Naive thymus-derived CD4-positive, alpha-beta T cell (primary cell): ENCODE results near the gene OSTN. TPM values are rescaled to one million over a fixed set of nuclear protein-coding genes. Genes with fewer than 3 reads are reported as not detected.
"Not testable (repeated sequence)": the region's sequence is repeated elsewhere in the genome, so short reads cannot be mapped to it uniquely, and the experiment has no call there.

Experiments used
- ATAC-seq: fragments of 150-1000 bp; cut with Tn5 transposase; 2 replicates; pipeline ENCODE4 v1.10.0; 2021; ENCODE audit warnings: mild to moderate bottlenecking, moderate library complexity
- CTCF ChIA-PET: fragments of 350-600 bp; sonication (Branson Sonifier 250); formaldehyde crosslinking; loops from one replicate; lab custom pipeline; 2021; ENCODE audit warnings: antibody characterized with exemption; lab: Charles Lee
- POLR2A ChIA-PET: fragments of 350-600 bp; sonication (Branson Sonifier 250); formaldehyde crosslinking; loops from one replicate; lab custom pipeline; 2021; ENCODE audit warnings: antibody characterized with exemption, inconsistent platforms; lab: Charles Lee
- DNase-seq, 9 donors: peaks; one replicate each; pipeline versions ENCODE4 v3.0.0 to v3.0.0-alpha.2; 2020 to 2022; ENCODE audit warnings: mixed read lengths in 1 of 9
- H3K27ac ChIP-seq: one replicate; pipeline ENCODE4 v1.7.0; 2013; ENCODE audit warnings: mild to moderate bottlenecking, low read depth, low read length, moderate library complexity
- H3K27me3 ChIP-seq, 2 donors: one replicate each; pipeline ENCODE4 v1.7.0; 2013; ENCODE audit warnings: low read length in 2 of 2, mild to moderate bottlenecking in 2 of 2, moderate library complexity in 2 of 2; ENCODE audit not compliant: control insufficient read depth in 2 of 2, insufficient read depth in 2 of 2
- H3K36me3 ChIP-seq, 3 experiments: 1 replicate in 2 of 3; 2 replicates in 1 of 3; pipeline ENCODE4 v1.7.0; 2013; ENCODE audit warnings: low read length in 3 of 3, mild to moderate bottlenecking in 3 of 3, moderate library complexity in 1 of 3; ENCODE audit not compliant: insufficient read depth in 3 of 3, control insufficient read depth in 2 of 3
- H3K4me1 ChIP-seq, 2 donors: one replicate each; pipeline ENCODE4 v1.7.0; 2013; ENCODE audit warnings: low read length in 2 of 2, mild to moderate bottlenecking in 2 of 2, moderate library complexity in 1 of 2; ENCODE audit not compliant: control insufficient read depth in 2 of 2, insufficient read depth in 2 of 2
- H3K4me3 ChIP-seq: 2 replicates; pipeline ENCODE4 v1.7.0; 2013; ENCODE audit warnings: mild to moderate bottlenecking, low read length
- H3K9me3 ChIP-seq, 3 experiments: 1 replicate in 2 of 3; 2 replicates in 1 of 3; pipeline ENCODE4 v1.7.0; 2013; ENCODE audit warnings: low read length in 3 of 3; ENCODE audit not compliant: control insufficient read depth in 2 of 3
- H3K27ac Mint-ChIP-seq, 9 donors: one replicate each; pipeline ENCODE4 v1.8.0; 2020 to 2022; ENCODE audit warnings: mixed read lengths in 9 of 9, mild to moderate bottlenecking in 8 of 9, moderate library complexity in 5 of 9, inconsistent platforms in 2 of 9
- H3K27me3 Mint-ChIP-seq, 5 donors: one replicate each; pipeline ENCODE4 v1.8.0; 2021 to 2022; ENCODE audit warnings: mixed read lengths in 5 of 5, mild to moderate bottlenecking in 1 of 5
- H3K36me3 Mint-ChIP-seq, 5 donors: one replicate each; pipeline ENCODE4 v1.8.0; 2020 to 2022; ENCODE audit warnings: mixed read lengths in 5 of 5, mild to moderate bottlenecking in 3 of 5, inconsistent platforms in 1 of 5
- H3K4me1 Mint-ChIP-seq, 7 donors: one replicate each; pipeline ENCODE4 v1.8.0; 2020 to 2022; ENCODE audit warnings: mixed read lengths in 7 of 7, mild to moderate bottlenecking in 3 of 7, inconsistent platforms in 1 of 7
- H3K4me3 Mint-ChIP-seq, 10 donors: one replicate each; pipeline ENCODE4 v1.8.0; 2020 to 2022; ENCODE audit warnings: mild to moderate bottlenecking in 10 of 10, mixed read lengths in 10 of 10, moderate library complexity in 6 of 10, inconsistent platforms in 2 of 10
- H3K9me3 Mint-ChIP-seq, 11 donors: one replicate each; pipeline ENCODE4 v1.8.0; 2020 to 2022; ENCODE audit warnings: mixed read lengths in 11 of 11, mild to moderate bottlenecking in 4 of 11, inconsistent platforms in 1 of 11, moderate library complexity in 1 of 11
- intact Hi-C, 2 donors: fragments of 100-400 bp; cut with micrococcal nuclease; formaldehyde crosslinking; loops; one replicate each; pipeline ENCODE4 v1.15.1; 2023
- polyA plus RNA-seq, 2 donors: library from polyadenylated mRNA; unstranded; fragments of 300-500 nt; fragmentation: Illumina TruSeq; gene quantifications; one replicate each; pipeline ENCODE4 v1.2.3, GENCODE V29; 2021
- total RNA-seq, 6 experiments: library from RNA in 5 of 6; stranded (reverse) in 5 of 6; gene quantifications; 1 replicate in 5 of 6; 2 replicates in 1 of 6; pipeline ENCODE4 v1.2.3 and lab custom pipeline; 2021 to 2026

The OSTN gene
- total and polyA plus RNA-seq, 7 experiments from 2014 or later = not detected

DNA sequence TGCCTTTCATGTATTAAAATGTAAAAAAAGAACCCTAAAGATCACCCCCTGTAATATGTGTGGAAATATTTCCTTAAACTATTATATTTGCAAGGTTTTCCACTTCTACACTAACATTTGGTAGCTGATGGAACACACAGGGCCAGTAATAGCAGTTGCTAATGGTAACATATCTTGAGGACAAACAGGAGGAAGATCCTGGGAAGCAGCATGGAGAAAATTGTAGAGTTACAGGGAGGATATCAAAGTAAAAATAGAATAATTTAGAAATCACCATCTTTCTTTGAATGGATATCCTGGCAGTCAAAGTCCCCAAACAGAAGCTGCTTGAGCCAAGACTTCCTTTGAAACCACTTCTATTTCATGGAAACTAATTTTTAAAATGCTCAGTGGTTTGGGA, 29.5 kb upstream of the OSTN start:
- Mint-ChIP-seq H3K4me1 (no peaks in the 10 kb centered on the region), H3K27ac (no peak overlapping the region), H3K9me3 (peaks cover 0 to 2% (median 0%) of the 10 kb centered on the region in 11 donors), H3K4me3 (no peak overlapping the region), H3K36me3 (no peaks in the 10 kb centered on the region), H3K27me3 (no peaks in the 10 kb centered on the region)
- H3K27ac ChIP-seq = no peak overlapping the region
- no peak overlapping the region for H3K4me3 ChIP-seq
- ChIA-PET POLR2A (no interaction called here), CTCF (no interaction called here)
- no peaks in the 10 kb centered on the region for H3K27me3 ChIP-seq
- DNase-seq (no peak), ATAC-seq (no peak)
- intact Hi-C loops = no loop called here
- H3K36me3 ChIP-seq = no peaks in the 10 kb centered on the region
- no peaks in the 10 kb centered on the region for H3K9me3 ChIP-seq
- no peaks in the 10 kb centered on the region for H3K4me1 ChIP-seq

DNA sequence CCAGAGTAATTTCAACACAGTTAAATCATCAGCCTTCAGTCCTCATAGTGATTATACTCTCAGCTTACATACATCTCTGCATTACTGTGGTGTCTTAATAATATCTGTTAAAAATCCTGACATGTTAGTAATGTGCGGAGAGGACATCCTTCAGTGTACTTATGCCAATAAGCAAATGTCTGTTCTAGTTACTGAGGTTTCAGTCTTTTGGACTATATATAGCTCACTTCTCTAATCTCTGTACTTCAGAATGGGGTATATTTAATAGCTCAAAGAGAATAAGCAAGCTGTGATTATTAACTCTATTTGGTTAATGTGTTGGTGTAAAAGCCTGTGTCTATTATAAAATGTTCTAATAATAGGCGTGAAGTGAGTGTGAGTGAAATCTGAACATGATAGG, 28.9 kb upstream of the OSTN start:
- no peak for DNase-seq
- no peaks in the 10 kb centered on the region for H3K36me3 ChIP-seq
- ChIA-PET POLR2A (no interaction called here), CTCF (no interaction called here)
- no peak overlapping the region for H3K27ac ChIP-seq
- ATAC-seq = no peak
- no peak overlapping the region for H3K4me3 Mint-ChIP-seq
- peaks cover 0 to 2% (median 0%) of the 10 kb centered on the region in 11 donors for H3K9me3 Mint-ChIP-seq
- no peak overlapping the region for H3K27ac Mint-ChIP-seq
- H3K36me3 Mint-ChIP-seq = no peaks in the 10 kb centered on the region
- no peaks in the 10 kb centered on the region for H3K27me3 ChIP-seq
- H3K27me3 Mint-ChIP-seq = no peaks in the 10 kb centered on the region
- intact Hi-C loops = no loop called here
- H3K9me3 ChIP-seq = no peaks in the 10 kb centered on the region
- H3K4me3 ChIP-seq = no peak overlapping the region
- H3K4me1 Mint-ChIP-seq = no peaks in the 10 kb centered on the region
- H3K4me1 ChIP-seq = no peaks in the 10 kb centered on the region

- intact Hi-C loops = no loop called here
- no peak for ATAC-seq
- Histone ChIP-seq H3K27me3 (no peaks in the 10 kb centered on the region), H3K9me3 (no peaks in the 10 kb centered on the region), H3K4me3 (no peak overlapping the region), H3K36me3 (no peaks in the 10 kb centered on the region), H3K27ac (no peak overlapping the region), H3K4me1 (no peaks in the 10 kb centered on the region)
- H3K4me1 Mint-ChIP-seq = no peaks in the 10 kb centered on the region
- no peak overlapping the region for H3K4me3 Mint-ChIP-seq
- H3K27me3 Mint-ChIP-seq = no peaks in the 10 kb centered on the region
- no peak overlapping the region for H3K27ac Mint-ChIP-seq
- CTCF ChIA-PET = no interaction called here
- no peak for DNase-seq
- no peaks in the 10 kb centered on the region for H3K36me3 Mint-ChIP-seq
- peaks cover 0 to 7% (median 2%) of the 10 kb centered on the region in 11 donors for H3K9me3 Mint-ChIP-seq
- POLR2A ChIA-PET = no interaction called here
These were observed 23.9 kb upstream of the OSTN start for GRCh38 chr3:191175102-191175501.

DNA sequence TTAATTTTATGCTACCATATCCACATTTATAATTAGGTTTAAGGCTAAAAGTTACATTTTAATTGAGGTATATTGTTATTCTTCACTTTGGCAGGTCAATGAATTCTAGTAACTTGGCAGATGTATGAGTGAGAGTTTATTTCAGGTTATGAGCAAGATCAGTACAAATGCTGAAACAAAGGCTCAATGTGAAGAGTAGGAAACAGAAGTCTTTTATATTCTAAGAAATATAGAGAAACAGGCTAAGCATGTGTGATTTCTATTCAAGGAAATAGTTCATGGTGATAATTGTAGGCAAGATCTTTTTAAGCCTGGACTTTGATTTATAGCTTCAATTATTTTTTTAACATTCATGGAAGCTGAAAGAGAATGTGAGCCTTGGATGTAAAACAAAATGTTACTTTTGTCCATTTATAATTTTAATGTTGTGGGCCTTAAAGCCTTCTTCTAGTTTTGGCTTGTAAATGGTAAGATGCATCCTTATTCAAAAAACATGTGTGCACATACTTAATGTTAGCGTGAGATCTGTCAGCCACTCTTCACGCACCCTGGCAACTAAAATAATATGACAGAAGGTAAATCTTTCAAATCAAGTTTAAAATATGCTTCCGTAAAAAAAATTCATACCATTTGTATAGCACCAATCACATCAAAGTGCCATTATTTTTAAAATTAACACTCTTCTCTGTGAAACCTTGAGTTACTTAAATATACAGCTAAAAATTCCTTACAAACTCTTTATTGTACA, 22.8 kb upstream of the OSTN start:
- no peak overlapping the region for H3K27ac Mint-ChIP-seq
- ChIA-PET POLR2A (no interaction called here), CTCF (no interaction called here)
- H3K27me3 Mint-ChIP-seq = no peaks in the 10 kb centered on the region
- H3K9me3 Mint-ChIP-seq = peaks cover 0 to 7% (median 3%) of the 10 kb centered on the region in 11 donors
- intact Hi-C loops = no loop called here
- ATAC-seq = no peak
- Histone ChIP-seq H3K27ac (no peak overlapping the region), H3K27me3 (no peaks in the 10 kb centered on the region), H3K4me3 (no peak overlapping the region), H3K9me3 (no peaks in the 10 kb centered on the region), H3K36me3 (no peaks in the 10 kb centered on the region), H3K4me1 (no peaks in the 10 kb centered on the region)
- H3K36me3 Mint-ChIP-seq = no peaks in the 10 kb centered on the region
- no peak for DNase-seq
- H3K4me3 Mint-ChIP-seq = no peak overlapping the region
- no peaks in the 10 kb centered on the region for H3K4me1 Mint-ChIP-seq

DNA sequence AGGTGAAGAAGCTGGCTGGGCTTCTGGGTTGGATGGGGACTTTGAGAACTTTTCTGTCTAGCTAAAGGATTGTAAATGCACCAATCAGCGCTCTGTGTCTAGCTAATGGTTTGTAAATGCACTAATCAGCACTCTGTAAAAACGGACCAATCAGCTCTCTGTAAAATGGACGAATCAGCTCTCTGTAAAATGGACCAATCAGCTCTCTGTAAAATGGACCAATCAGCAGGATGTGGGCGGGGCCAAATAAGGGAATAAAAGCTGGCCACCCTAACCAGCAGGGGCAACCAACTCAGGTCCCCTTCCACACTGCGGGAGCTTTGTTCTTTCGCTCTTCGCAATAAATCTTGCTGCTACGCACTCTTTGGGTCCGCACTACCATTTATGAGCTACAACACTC, 13.7 kb upstream of the OSTN start:
- intact Hi-C loops, ATAC-seq, H3K4me1 ChIP-seq, H3K36me3 ChIP-seq, CTCF ChIA-PET, H3K27me3 ChIP-seq, H3K27ac Mint-ChIP-seq, H3K4me3 Mint-ChIP-seq, H3K27ac ChIP-seq, POLR2A ChIA-PET, DNase-seq, H3K4me3 ChIP-seq, H3K9me3 ChIP-seq, H3K27me3 Mint-ChIP-seq, H3K36me3 Mint-ChIP-seq, H3K4me1 Mint-ChIP-seq: not testable (repeated sequence)
- peaks cover 0 to 23% (median 7%) of the 10 kb centered on the region in 11 donors for H3K9me3 Mint-ChIP-seq

GRCh38 chr3:191188246-191188645, 10.8 kb upstream of the OSTN start:
- POLR2A ChIA-PET, H3K36me3 ChIP-seq, H3K9me3 ChIP-seq, H3K27me3 Mint-ChIP-seq, H3K27me3 ChIP-seq, CTCF ChIA-PET, H3K27ac ChIP-seq, ATAC-seq, H3K36me3 Mint-ChIP-seq, H3K27ac Mint-ChIP-seq, DNase-seq, H3K4me3 Mint-ChIP-seq, H3K4me1 Mint-ChIP-seq, H3K4me1 ChIP-seq, H3K4me3 ChIP-seq, intact Hi-C loops: not testable (repeated sequence)
- H3K9me3 Mint-ChIP-seq = peaks cover 2 to 24% (median 9%) of the 10 kb centered on the region in 11 donors

GRCh38 chr3:191192270-191192669, 6.8 kb upstream of the OSTN start:
- CTCF ChIA-PET, H3K4me1 Mint-ChIP-seq, H3K4me3 Mint-ChIP-seq, H3K4me3 ChIP-seq, H3K27ac Mint-ChIP-seq, H3K36me3 Mint-ChIP-seq, H3K36me3 ChIP-seq, POLR2A ChIA-PET, H3K27me3 Mint-ChIP-seq, DNase-seq, H3K4me1 ChIP-seq, H3K9me3 ChIP-seq, H3K27me3 ChIP-seq, intact Hi-C loops, ATAC-seq, H3K27ac ChIP-seq: not testable (repeated sequence)
- H3K9me3 Mint-ChIP-seq = peaks cover 0 to 12% (median 4%) of the 10 kb centered on the region in 11 donors
